ENCODE data around the gene NR1D2.
"Not testable (repeated sequence)": the region's sequence is repeated elsewhere in the genome, so short reads cannot be mapped to it uniquely, and the experiment has no call there.

NR1D2 gene

GRCh38 chr3:23944861-23945662, at the start of gene NR1D2:
TSS of gene NR1D2 (plus strand) at chr3:23945286. CDS start at chr3:23945579, 293 bp downstream.
- TF ChIP-seq CTCF (IDR thresholded peaks at IDR 0.05; ENCODE audit: control insufficient read depth, extremely low read depth, insufficient read depth) = 0 out of 2 replicates have a peak, but pooled peaks have one; percentile 6
- DNase-seq (ENCODE audit: low read depth) = no peak
- peak within 1 kb of the TSS; percentile 70 for H3K4me3 ChIP-seq (ENCODE audit: low read depth, low read length)

- no peak for TF ChIP-seq CTCF (IDR thresholded peaks at IDR 0.05; ENCODE audit: control insufficient read depth, extremely low read depth, insufficient read depth)
- H3K4me3 ChIP-seq (ENCODE audit: low read depth, low read length) = no peak overlapping the region
- DNase-seq (ENCODE audit: low read depth) = no peak
These were observed 44.3 kb upstream of the NR1D2 start for GRCh38 chr3:23900744-23901143.

GRCh38 chr3:23904545-23904944, 40.5 kb upstream of the NR1D2 start:
- no peak for DNase-seq (ENCODE audit: low read depth)
- H3K4me3 ChIP-seq (ENCODE audit: low read depth, low read length) = no peak overlapping the region
- no peak for TF ChIP-seq CTCF (IDR thresholded peaks at IDR 0.05; ENCODE audit: control insufficient read depth, extremely low read depth, insufficient read depth)

GRCh38 chr3:23909341-23909740, 35.7 kb upstream of the NR1D2 start:
- H3K4me3 ChIP-seq (ENCODE audit: low read depth, low read length) = no peak overlapping the region
- no peak for DNase-seq (ENCODE audit: low read depth)
- TF ChIP-seq CTCF (IDR thresholded peaks at IDR 0.05; ENCODE audit: control insufficient read depth, extremely low read depth, insufficient read depth) = no peak

DNA sequence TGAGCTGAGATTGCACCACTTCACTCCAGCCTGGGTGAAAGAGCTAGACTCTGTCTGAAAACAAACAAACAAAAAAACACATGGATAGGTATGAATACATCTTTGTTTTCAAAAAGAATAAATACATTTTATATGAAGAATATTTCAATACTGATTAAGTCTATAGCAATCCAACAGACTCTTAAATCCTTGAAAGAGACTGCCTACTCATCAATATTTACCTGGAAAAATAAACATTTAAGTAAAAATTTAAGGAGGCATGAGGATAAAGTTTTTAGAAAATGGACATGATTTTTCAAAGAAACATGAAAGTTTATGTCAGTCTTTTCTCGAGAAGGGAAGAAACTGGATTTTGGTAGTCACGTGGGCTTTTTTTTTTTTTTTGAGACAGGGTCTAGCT, 33.7 kb upstream of the NR1D2 start:
- H3K4me3 ChIP-seq (ENCODE audit: low read depth, low read length) = no peak overlapping the region
- TF ChIP-seq CTCF (IDR thresholded peaks at IDR 0.05; ENCODE audit: control insufficient read depth, extremely low read depth, insufficient read depth) = no peak
- no peak for DNase-seq (ENCODE audit: low read depth)

DNA sequence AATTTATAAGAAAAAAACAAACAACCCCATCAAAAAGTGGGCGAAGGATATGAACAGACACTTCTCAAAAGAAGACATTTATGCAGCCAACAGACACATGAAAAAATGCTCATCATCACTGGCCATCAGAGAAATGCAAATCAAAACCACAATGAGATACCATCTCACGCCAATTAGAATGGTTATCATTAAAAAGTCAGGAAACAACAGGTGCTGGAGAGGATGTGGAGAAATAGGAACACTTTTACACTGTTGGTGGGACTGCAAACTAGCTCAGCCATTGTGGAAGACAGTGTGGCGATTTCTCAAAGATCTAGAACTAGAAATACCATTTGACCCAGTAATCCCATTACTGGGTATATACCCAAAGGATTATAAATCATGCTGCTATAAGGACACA, 32.8 kb upstream of the NR1D2 start:
- H3K4me3 ChIP-seq (ENCODE audit: low read depth, low read length); DNase-seq (ENCODE audit: low read depth): not testable (repeated sequence)

GRCh38 chr3:23913182-23913581, 31.9 kb upstream of the NR1D2 start:
- DNase-seq (ENCODE audit: low read depth) = no peak
- no peak overlapping the region for H3K4me3 ChIP-seq (ENCODE audit: low read depth, low read length)
- no peak for TF ChIP-seq CTCF (IDR thresholded peaks at IDR 0.05; ENCODE audit: control insufficient read depth, extremely low read depth, insufficient read depth)

Measured in LNCaP clone FGC (cell line).